ENCODE results near the gene NDFIP1.

- TF ChIP-seq CTCF (conservative IDR thresholded peaks at IDR 0.05; ENCODE audit: low read length) (no peak), EZH2phosphoT487 (IDR thresholded peaks at IDR 0.05; ENCODE audit: borderline replicate concordance, low read depth, low read length) (no peak)
Observed at GRCh38 chr5:142119051-142119625, 10.6 kb downstream of the NDFIP1 start.
